Esophagus squamous epithelium (tissue), 4 donors: ENCODE data around the gene NTN3.

Source experiments
- CTCF ChIP-seq, 6 experiments: fragments of 450-650 bp in 4 of 6; fragments of 200-600 bp in 2 of 6; sonication (generic) in 2 of 6; IDR thresholded peaks; one replicate each; pipeline ENCODE4 v1.5.1; 2016 to 2019; ENCODE audit warnings: antibody characterized with exemption in 6 of 6, mild to moderate bottlenecking in 4 of 6, moderate library complexity in 4 of 6
- POLR2A ChIP-seq, 4 donors: fragments of 450-650 bp; IDR thresholded peaks; one replicate each; pipeline ENCODE4 v1.6.1; 2017; ENCODE audit warnings: antibody characterized with exemption in 4 of 4, mild to moderate bottlenecking in 4 of 4, moderate library complexity in 3 of 4

- no peak for TF ChIP-seq POLR2A (IDR thresholded peaks at IDR 0.05)
- TF ChIP-seq CTCF (IDR thresholded peaks at IDR 0.05): no peak
These were observed 773 bp downstream of the NTN3 start for GRCh38 chr16:2471653-2472487.
